RWPE1 (cell line): ENCODE data around the gene PLPP7.

ENCODE experiments used
- CTCF ChIA-PET: fragments of 350-600 bp; sonication (Branson Sonifier 250); formaldehyde crosslinking; extraction: SDS; loops from one replicate; lab custom pipeline; 2021; lab: Yijun Ruan, JAX
- POLR2A ChIA-PET: fragments of 400-600 bp; formaldehyde crosslinking; extraction: SDS; loops from one replicate; lab custom pipeline; 2020; ENCODE audit warnings: antibody characterized with exemption; ENCODE audit not compliant: low non-redundant PET; lab: Yijun Ruan, JAX
- DNase-seq: peaks from one replicate; pipeline ENCODE4 v3.0.0; 2012; ENCODE audit warnings: low spot score
- H3K27ac ChIP-seq: fragments of 450-650 bp; 2 replicates; pipeline ENCODE4 v1.5.1; 2017
- TF ChIP-seq, protein P1 (sequence below): fragments of 450-650 bp; conservative IDR thresholded peaks from 2 replicates; pipeline ENCODE4 v1.5.1; 2017; ENCODE audit warnings: low read depth, mild to moderate bottlenecking

PLPP7 gene

DNA sequence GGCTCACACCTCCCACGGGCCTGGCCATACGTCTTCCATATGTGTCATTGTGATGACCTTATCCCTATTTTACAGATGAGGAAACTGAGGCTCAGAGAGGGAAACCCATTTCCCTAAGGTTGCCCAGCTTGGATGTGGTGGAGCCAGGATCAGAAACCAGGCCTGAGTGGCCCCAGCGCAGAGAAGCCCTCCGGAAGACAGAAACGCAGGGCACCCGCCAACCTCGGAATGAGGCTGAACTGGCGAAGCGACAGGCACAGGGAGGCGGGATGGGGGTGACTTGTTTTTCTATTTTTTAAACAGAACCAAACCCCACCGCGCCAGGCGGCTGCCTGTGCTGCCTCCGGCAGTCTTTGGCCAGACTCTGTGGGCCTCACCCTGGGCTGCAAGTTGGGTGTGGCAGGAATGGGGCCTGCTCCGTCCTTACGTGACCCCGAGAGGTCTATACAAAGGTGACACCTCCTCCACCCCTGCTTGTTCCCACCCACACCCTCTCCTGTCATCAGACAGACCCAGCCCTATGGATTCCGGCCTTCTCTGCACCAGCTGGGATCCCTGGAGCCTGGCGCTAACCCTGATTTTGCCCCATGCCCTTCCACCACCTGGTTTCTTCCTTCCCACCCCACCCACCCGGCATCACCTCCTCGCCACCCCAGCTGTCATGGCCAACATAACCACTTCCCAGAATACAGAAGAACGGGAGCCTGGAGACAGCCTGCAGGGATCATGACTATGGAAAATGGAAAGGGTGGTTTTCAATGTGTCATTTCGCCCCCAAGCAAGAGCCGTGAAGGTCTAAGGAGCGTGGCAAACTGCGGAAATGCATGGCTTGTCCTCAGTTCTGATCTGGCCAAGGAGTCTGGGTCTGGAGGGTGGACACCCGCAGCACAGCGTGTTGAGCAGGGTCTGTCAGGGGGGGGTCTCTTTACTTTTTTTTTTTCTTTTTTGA is 23.6 kb downstream of the PLPP7 start:
- H3K27ac ChIP-seq, result no peak overlapping the region
- TF ChIP-seq, protein P1, sequence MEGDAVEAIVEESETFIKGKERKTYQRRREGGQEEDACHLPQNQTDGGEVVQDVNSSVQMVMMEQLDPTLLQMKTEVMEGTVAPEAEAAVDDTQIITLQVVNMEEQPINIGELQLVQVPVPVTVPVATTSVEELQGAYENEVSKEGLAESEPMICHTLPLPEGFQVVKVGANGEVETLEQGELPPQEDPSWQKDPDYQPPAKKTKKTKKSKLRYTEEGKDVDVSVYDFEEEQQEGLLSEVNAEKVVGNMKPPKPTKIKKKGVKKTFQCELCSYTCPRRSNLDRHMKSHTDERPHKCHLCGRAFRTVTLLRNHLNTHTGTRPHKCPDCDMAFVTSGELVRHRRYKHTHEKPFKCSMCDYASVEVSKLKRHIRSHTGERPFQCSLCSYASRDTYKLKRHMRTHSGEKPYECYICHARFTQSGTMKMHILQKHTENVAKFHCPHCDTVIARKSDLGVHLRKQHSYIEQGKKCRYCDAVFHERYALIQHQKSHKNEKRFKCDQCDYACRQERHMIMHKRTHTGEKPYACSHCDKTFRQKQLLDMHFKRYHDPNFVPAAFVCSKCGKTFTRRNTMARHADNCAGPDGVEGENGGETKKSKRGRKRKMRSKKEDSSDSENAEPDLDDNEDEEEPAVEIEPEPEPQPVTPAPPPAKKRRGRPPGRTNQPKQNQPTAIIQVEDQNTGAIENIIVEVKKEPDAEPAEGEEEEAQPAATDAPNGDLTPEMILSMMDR, result no peak
- DNase-seq, result no peak
- ChIA-PET POLR2A (no interaction called here), CTCF (interaction anchor here (0.8 to 1.5 kb wide), 2 partner anchors 8 to 23 kb away, joined by 3 to 5 read pairs; no protein-coding TSS in a partner anchor)

DNA sequence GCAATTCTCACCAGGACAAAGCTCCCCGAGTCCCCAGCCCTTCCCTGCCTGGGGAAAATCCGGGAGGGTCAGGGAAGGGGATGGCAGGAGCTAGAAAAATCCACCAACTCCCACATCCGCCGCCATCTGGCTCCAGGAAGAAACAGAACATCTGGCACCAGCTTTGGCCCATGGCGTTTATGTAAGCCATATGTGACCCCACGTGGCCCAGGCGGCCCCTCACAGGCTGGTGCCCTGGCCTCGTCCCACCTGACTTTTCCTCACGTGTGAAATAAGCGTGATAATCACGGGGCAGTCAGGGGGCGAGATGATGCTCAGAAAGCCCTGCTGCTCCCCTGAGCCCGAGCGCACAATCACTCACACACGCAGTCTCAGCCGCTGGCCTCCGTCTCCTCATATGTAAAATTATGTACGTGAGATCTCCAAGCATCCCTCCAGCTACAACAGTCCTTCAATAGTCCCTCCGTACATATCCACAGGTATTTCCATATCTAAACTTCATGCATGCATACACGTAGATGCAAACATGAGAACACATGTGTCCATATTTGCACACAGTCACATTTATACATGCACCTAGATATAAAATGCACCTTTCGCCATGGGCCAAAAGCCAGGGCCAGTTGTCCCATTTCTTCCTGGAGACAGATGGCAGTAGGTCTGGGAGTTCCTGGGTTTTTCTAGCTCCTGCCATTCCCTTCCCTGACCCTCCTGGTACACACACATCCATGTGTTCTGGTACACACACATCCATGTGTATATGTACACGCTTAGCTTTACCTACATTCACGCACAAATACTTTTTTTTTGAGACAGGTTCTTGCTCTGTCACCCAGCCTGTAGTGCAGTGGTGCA is 28.9 kb downstream of the PLPP7 start:
- ChIA-PET POLR2A (no interaction called here), CTCF (interaction anchor here (0.9 kb wide), 1 partner anchor 18 kb away, joined by 9 read pairs; no protein-coding TSS in a partner anchor)
- no peak overlapping the region for H3K27ac ChIP-seq
- DNase-seq, result no peak
- TF ChIP-seq, protein P1, result no peak

DNA sequence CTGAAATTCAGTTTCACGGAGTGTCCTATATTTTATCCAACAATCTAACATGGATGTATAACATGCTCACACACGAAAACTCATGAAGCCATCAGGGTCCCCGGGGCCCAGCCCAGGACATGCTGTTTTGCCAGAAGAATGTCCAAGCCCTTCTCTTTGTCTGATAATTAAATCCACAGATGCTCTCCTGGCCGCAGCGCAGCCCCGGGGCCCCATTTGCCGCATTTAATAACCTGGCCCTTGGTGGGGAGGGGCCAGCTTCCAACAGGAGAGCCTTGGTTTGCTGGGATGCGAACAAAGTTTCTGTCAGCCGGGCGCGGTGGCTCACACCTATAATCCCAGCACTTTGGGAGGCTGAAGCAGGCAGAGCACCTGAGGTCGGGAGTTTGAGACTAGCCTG is 30.0 kb downstream of the PLPP7 start:
- ChIA-PET CTCF (no interaction called here), POLR2A (no interaction called here)
- H3K27ac ChIP-seq, result no peak overlapping the region
- TF ChIP-seq, protein P1, result no peak
- no peak for DNase-seq

DNA sequence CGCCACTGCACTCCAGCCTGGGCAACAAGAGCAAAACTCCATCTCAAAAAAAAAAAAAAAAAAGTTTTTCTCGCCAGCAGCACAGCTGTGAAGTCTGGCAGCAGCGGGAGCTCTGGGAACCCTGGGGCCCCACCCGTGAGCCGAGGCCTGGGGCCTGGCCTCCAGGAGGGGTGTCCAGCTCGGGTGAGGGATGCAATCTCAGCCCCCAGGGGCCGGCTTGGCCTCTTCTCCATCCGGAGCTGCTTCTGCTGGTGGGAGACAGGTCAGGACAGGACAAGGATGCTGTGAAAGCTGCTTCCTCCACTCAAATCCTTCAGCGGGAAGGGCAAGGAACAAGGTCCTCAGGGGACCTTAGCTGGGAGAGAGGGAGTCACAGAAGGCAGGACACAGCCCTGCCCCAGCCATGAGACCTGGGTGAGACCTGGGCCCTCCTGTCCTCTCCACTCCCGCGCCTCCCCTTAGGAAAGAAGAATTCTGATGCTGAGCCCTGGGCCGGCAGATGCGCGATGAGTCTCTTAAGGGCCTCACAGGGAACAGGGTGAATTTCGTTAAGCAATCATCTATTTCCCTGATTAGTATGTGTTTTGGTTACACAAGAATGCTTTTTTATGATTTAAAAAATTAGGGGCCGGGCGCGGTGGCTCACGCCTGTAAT is 30.6 kb downstream of the PLPP7 start:
- POLR2A ChIA-PET, result no interaction called here
- no peak overlapping the region for H3K27ac ChIP-seq
- DNase-seq, result no peak
- CTCF ChIA-PET, result no interaction called here
- TF ChIP-seq, protein P1, result no peak

DNA sequence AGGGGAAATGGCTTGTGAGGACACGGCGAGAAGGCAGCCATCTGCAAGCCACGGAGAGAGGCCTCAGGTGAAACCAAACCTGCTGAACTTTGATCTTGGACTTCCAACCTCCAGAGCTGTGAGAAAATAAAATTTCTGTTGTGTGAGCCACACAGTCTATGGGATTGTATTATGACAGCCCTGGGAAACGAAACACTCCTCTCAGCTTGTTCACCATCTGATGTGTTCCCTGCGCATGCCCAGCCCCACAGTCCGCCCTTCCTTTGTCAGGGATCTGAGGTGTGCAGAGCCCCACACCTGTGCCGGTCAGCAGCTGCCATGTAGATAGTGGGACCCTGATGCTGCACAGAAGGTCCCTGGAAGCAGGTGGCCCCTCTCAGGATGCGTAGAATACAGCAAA is 34.1 kb downstream of the PLPP7 start:
- H3K27ac ChIP-seq, result no peak overlapping the region
- CTCF ChIA-PET, result interaction anchor here (0.6 to 2.1 kb wide), 3 partner anchors 10 to 31 kb away, joined by 3 to 7 read pairs (median 3); no protein-coding TSS in a partner anchor
- DNase-seq, result no peak
- POLR2A ChIA-PET, result no interaction called here
- TF ChIP-seq, protein P1, result no peak
